Stromal cell of bone marrow (primary cell): ENCODE results near the gene IL1RAPL1.
A peak's percentile ranks its signal among the peaks of the same experiment; 100 is the strongest.

Experiments used
- DNase-seq: peaks from one replicate; pipeline ENCODE4 v3.0.0-alpha.2; 2012; ENCODE audit warnings: low read depth

The IL1RAPL1 gene

GRCh38 chrX:29434939-29435338 is 847.7 kb downstream of the IL1RAPL1 start:
- DNase-seq = no peak

GRCh38 chrX:29435396-29435795 is 848.1 kb downstream of the IL1RAPL1 start:
- no peak for DNase-seq

GRCh38 chrX:29447867-29448266 is 860.6 kb downstream of the IL1RAPL1 start:
- DNase-seq = peak; percentile 7

GRCh38 chrX:29453333-29453732 is 866.1 kb downstream of the IL1RAPL1 start:
- no peak for DNase-seq

- DNase-seq = no peak
These were observed 868.5 kb downstream of the IL1RAPL1 start for GRCh38 chrX:29455702-29456101.

GRCh38 chrX:29461039-29461438 is 873.8 kb downstream of the IL1RAPL1 start:
- no peak for DNase-seq

GRCh38 chrX:29466456-29466855 is 879.2 kb downstream of the IL1RAPL1 start:
- DNase-seq = peak; percentile 9

- DNase-seq = no peak
These were observed 881.8 kb downstream of the IL1RAPL1 start for GRCh38 chrX:29468911-29469494.

- peak; percentile 18 for DNase-seq
These were observed 882.8 kb downstream of the IL1RAPL1 start for GRCh38 chrX:29470030-29470429.

- DNase-seq = no peak
These were observed 884.6 kb downstream of the IL1RAPL1 start for GRCh38 chrX:29471829-29472228.

GRCh38 chrX:29477878-29478277 is 890.6 kb downstream of the IL1RAPL1 start:
- DNase-seq = no peak

- DNase-seq = no peak
These were observed 891.3 kb downstream of the IL1RAPL1 start for GRCh38 chrX:29478336-29479069.

- DNase-seq = no peak
These were observed 900.0 kb downstream of the IL1RAPL1 start for GRCh38 chrX:29487214-29487613.

GRCh38 chrX:29487714-29488113 is 900.5 kb downstream of the IL1RAPL1 start:
- DNase-seq = no peak

GRCh38 chrX:29488919-29489318 is 901.7 kb downstream of the IL1RAPL1 start:
- no peak for DNase-seq

- no peak for DNase-seq
These were observed 903.4 kb downstream of the IL1RAPL1 start for GRCh38 chrX:29490606-29491005.

- no peak for DNase-seq
These were observed 904.4 kb downstream of the IL1RAPL1 start for GRCh38 chrX:29491659-29492058.

GRCh38 chrX:29496636-29497180 is 909.5 kb downstream of the IL1RAPL1 start:
- peak; percentile 3 for DNase-seq

- no peak for DNase-seq
These were observed 919.5 kb downstream of the IL1RAPL1 start for GRCh38 chrX:29506729-29507128.

GRCh38 chrX:29518100-29518499 is 930.9 kb downstream of the IL1RAPL1 start:
- no peak for DNase-seq

GRCh38 chrX:29528281-29528680 is 941.0 kb downstream of the IL1RAPL1 start:
- no peak for DNase-seq

- DNase-seq = peak; percentile 13
These were observed 943.3 kb downstream of the IL1RAPL1 start for GRCh38 chrX:29530501-29530900.

GRCh38 chrX:29531336-29531735 is 944.1 kb downstream of the IL1RAPL1 start:
- DNase-seq = no peak
